ENCODE data around the gene KDM5B. TPM values are rescaled to one million over a fixed set of nuclear protein-coding genes. Genes with fewer than 3 reads are reported as not detected.

KDM5B gene
- polyA plus RNA-seq, 1 experiment = 79.1 TPM

DNA sequence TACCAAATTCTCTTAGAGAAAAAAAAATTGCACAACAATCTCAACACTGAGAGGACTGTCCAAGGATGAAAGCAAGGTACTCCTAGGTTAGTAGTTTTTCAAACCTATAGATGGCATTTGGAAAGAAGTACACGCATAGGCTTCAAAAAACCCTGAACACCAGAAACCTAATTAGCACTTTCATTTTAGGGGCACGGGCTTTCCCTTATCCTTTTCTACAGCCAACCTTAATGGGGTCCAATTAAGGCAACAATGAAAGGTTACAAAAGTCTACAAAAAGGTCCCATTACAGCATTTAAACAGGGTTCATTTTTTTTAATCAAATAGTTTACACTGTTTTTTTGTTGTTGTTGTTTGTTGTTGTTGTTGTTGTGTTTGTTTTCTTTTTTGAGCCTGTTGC, 6.2 kb downstream of the KDM5B start:
- POLR2A ChIA-PET = no interaction called here
- CTCF ChIA-PET = no interaction called here

DNA sequence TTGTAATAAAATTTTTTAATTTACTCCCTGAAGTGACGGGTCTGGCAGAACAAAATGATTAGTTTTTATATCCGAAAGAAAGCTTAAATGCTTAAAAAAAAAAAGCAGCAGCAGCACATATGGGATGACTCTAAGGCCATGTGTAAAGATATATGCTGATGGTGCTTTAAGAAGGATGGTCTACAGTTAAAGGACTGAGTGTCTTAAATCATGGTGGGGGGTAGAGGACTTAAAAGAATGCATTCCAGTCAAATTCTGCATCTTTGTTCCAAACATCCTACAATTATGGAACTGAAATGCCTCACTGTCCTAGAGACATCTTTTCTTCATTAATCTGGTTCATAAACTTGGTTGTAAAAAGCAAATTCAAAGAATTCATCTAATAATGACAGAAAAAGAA, 7.0 kb downstream of the KDM5B start:
- CTCF ChIA-PET = interaction anchor here (1.2 kb wide), 1 partner anchor 82 kb away, joined by 4 read pairs; no protein-coding TSS in a partner anchor
- TF ChIP-seq CTCF (IDR thresholded peaks at IDR 0.05; ENCODE audit: low read depth, low read length) = no peak
- Histone ChIP-seq H3K27ac (ENCODE audit: low read depth, low read length) (no peak overlapping the region), H3K9me3 (ENCODE audit: control insufficient read depth, insufficient read depth, low read length) (no peaks in the 10 kb centered on the region), H3K27me3 (ENCODE audit: control insufficient read depth, insufficient read depth, low read length) (no peaks in the 10 kb centered on the region), H3K4me3 (ENCODE audit: low read depth, low read length) (no peak overlapping the region)
- POLR2A ChIA-PET = no interaction called here
- DNase-seq (ENCODE audit: low read depth, low spot score) = no peak

More for the DNA sequence above, 6.2 kb downstream of the KDM5B start:
- no peak overlapping the region for H3K4me3 ChIP-seq (ENCODE audit: low read depth, low read length)
- DNase-seq (ENCODE audit: low read depth, low spot score) = no peak
- no peaks in the 10 kb centered on the region for H3K27me3 ChIP-seq (ENCODE audit: control insufficient read depth, insufficient read depth, low read length)
- no peak for TF ChIP-seq CTCF (IDR thresholded peaks at IDR 0.05; ENCODE audit: low read depth, low read length)
- no peak overlapping the region for H3K27ac ChIP-seq (ENCODE audit: low read depth, low read length)
- no peaks in the 10 kb centered on the region; the same call in 1 of the 2 replicates for H3K9me3 ChIP-seq (ENCODE audit: control insufficient read depth, insufficient read depth, low read length)

DNA sequence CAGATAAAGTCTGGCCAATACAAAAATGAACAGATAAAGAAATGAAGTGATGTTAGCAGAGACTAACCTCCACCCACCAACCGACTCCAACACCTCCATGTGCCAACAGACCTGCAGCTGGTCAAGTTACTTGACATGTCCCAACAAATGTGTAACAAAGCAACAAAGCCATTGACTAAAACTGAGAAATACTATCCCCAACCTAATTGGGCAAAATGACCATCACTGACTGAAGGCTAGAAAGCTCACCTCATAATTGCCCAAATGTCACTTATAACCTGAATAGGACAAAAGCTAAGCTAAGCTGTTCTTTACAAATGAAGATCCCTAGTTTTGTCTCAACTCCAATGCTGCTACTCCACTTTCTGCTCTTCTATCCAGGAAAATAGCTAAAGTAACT, 7.5 kb downstream of the KDM5B start:
- DNase-seq (ENCODE audit: low read depth, low spot score) = no peak
- CTCF ChIA-PET = interaction anchor here (1.2 kb wide), 1 partner anchor 81 kb away, joined by 4 read pairs; no protein-coding TSS in a partner anchor

DNA sequence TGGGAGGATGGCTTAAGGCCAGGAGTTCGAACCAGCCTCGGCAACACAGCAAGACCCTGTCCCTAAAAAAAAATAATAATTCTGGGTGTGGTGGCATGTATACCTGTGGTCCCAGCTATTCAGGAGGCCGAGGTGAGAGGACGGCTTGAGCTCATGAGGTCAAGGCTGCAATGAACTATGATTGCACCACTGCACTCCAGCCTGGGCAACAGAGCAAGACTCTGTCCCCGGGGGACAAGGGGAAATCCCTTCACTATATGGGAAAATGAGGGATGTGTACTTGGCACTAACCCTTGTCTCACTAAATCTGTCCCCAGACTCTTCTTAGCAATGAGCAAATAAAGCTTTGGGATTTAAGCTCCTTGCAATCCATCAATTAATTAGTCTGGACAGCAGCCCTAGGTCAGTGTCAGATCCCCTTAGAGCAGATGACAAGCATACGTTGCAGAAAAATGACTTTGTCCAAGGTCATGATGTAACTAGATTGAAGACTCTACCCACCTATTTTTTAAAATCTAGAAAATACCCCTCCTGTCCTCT, 9.4 kb downstream of the KDM5B start:
- no peak overlapping the region for H3K27ac ChIP-seq (ENCODE audit: low read depth, low read length)
- no peaks in the 10 kb centered on the region for H3K9me3 ChIP-seq (ENCODE audit: control insufficient read depth, insufficient read depth, low read length)
- no peak for TF ChIP-seq CTCF (IDR thresholded peaks at IDR 0.05; ENCODE audit: low read depth, low read length)
- no peak for DNase-seq (ENCODE audit: low read depth, low spot score)
- no peaks in the 10 kb centered on the region for H3K27me3 ChIP-seq (ENCODE audit: control insufficient read depth, insufficient read depth, low read length)
- ChIA-PET POLR2A (no interaction called here), CTCF (no interaction called here)
- no peak overlapping the region for H3K4me3 ChIP-seq (ENCODE audit: low read depth, low read length)

More for the DNA sequence above, 7.5 kb downstream of the KDM5B start:
- POLR2A ChIA-PET = no interaction called here
- TF ChIP-seq CTCF (IDR thresholded peaks at IDR 0.05; ENCODE audit: low read depth, low read length) = no peak
- no peaks in the 10 kb centered on the region for H3K9me3 ChIP-seq (ENCODE audit: control insufficient read depth, insufficient read depth, low read length)
- H3K4me3 ChIP-seq (ENCODE audit: low read depth, low read length) = no peak overlapping the region
- no peak overlapping the region for H3K27ac ChIP-seq (ENCODE audit: low read depth, low read length)
- no peaks in the 10 kb centered on the region for H3K27me3 ChIP-seq (ENCODE audit: control insufficient read depth, insufficient read depth, low read length)

- no peak for DNase-seq (ENCODE audit: low read depth, low spot score)
- CTCF ChIA-PET = no interaction called here
- H3K27ac ChIP-seq (ENCODE audit: low read depth, low read length) = no peak overlapping the region
- no peak for TF ChIP-seq CTCF (IDR thresholded peaks at IDR 0.05; ENCODE audit: low read depth, low read length)
- POLR2A ChIA-PET = interaction anchor here (1.2 kb wide), 1 partner anchor 12 kb away, joined by 3 read pairs; the partner anchor contains the start of gene PCAT6
- no peak overlapping the region for H3K4me3 ChIP-seq (ENCODE audit: low read depth, low read length)
- H3K27me3 ChIP-seq (ENCODE audit: control insufficient read depth, insufficient read depth, low read length) = no peaks in the 10 kb centered on the region
- no peaks in the 10 kb centered on the region for H3K9me3 ChIP-seq (ENCODE audit: control insufficient read depth, insufficient read depth, low read length)
These were observed 10.0 kb downstream of the KDM5B start for GRCh38 chr1:202798260-202798659.

Data from AG04450 (cell line).